T-helper 2 cell treated with Interferon-gamma antibody and Interleukin-4, amounts not matched to agents 5 μg/mL and 100 μg/mL, for 36 hours (primary cell): ENCODE data around the gene SMARCD1.

Source experiments
- DNase-seq: peaks from one replicate; pipeline ENCODE4 v3.0.0; 2021; ENCODE audit warnings: low spot score
- H3K27ac Mint-ChIP-seq: one replicate; pipeline ENCODE4 v1.8.0; 2021; ENCODE audit warnings: mild to moderate bottlenecking, mixed read lengths
- H3K27me3 Mint-ChIP-seq: one replicate; pipeline ENCODE4 v1.8.0; 2021; ENCODE audit warnings: low read depth, mixed read lengths
- H3K36me3 Mint-ChIP-seq: one replicate; pipeline ENCODE4 v1.8.0; 2021; ENCODE audit warnings: low read depth, mixed read lengths
- H3K4me1 Mint-ChIP-seq: one replicate; pipeline ENCODE4 v1.8.0; 2021; ENCODE audit warnings: low read depth, mixed read lengths
- H3K4me3 Mint-ChIP-seq: one replicate; pipeline ENCODE4 v1.8.0; 2022; ENCODE audit warnings: mild to moderate bottlenecking, moderate library complexity, mixed read lengths
- H3K9me3 Mint-ChIP-seq: one replicate; pipeline ENCODE4 v1.8.0; 2021; ENCODE audit warnings: mixed read lengths

The SMARCD1 gene

DNA sequence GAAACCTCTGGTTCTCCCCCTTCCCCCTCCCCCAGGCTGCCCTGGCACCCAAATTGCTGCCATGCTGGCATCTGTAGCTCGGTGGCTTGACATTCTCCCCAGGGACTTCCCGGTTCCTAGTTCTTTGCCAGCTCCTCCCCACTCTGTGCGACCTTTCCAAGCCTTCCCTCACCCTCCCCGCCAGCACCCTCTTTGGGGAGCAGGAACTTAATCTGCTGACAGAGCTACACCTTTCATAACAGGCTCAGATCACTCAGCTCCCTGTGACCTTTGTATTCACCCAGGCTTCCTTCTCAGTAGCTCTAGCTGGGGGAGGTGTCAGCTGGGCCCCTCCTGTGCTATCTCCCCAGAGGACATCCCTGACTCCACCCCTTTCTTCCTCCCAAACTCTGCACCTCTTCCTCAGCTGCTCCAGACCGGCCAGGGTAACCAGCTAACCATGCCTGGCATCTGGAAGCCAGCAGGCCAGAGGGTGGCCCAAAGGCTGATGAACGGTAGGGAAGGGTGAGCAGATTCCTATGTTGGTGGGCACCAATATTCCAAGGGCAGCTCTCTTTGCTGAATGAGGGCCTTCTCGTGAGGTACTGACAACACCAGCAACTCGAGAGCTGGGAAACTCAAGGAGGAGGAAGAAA lies 25.1 kb downstream of the SMARCD1 start:
- Mint-ChIP-seq H3K27ac (peak overlapping the region; percentile 73), H3K4me1 (peaks cover 9% of the 10 kb centered on the region), H3K4me3 (peak overlapping the region; percentile 26), H3K36me3 (peaks cover 12% of the 10 kb centered on the region), H3K27me3 (no peaks in the 10 kb centered on the region), H3K9me3 (no peaks in the 10 kb centered on the region)
- no peak for DNase-seq

DNA sequence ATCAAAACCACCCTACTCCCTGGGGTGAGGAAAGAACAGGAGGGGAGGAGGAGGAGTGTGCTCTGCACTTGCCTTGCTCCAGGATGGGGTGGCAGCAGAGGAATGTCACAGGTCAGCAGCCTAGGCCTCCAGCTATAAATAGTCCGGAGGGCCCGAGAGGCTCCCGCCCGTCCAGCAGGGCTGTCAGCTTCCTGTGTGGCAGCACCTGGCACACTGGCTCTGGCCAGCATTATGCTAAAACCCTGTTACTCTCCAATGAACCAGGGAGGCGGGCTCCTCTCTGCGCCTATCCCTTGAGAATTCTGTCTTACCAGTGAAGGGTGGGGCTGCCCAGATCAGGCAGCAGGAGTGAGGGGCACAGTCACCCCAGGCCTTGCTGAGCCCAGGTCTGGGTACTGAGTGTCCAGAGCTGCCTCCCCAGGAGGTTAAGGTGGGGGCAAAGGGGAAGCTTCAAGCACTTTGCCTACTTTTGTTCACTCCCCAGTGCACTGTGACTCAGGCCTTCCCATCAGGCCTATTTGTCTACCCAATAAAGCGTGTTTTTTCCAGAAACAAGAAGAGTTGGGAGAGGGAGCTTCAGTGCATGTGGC lies 25.7 kb downstream of the SMARCD1 start:
- Mint-ChIP-seq H3K4me3 (peak overlapping the region; percentile 99), H3K9me3 (no peaks in the 10 kb centered on the region), H3K27ac (peak overlapping the region; percentile 100), H3K36me3 (peaks cover 17% of the 10 kb centered on the region), H3K27me3 (no peaks in the 10 kb centered on the region), H3K4me1 (peaks cover 11% of the 10 kb centered on the region)
- DNase-seq: no peak

DNA sequence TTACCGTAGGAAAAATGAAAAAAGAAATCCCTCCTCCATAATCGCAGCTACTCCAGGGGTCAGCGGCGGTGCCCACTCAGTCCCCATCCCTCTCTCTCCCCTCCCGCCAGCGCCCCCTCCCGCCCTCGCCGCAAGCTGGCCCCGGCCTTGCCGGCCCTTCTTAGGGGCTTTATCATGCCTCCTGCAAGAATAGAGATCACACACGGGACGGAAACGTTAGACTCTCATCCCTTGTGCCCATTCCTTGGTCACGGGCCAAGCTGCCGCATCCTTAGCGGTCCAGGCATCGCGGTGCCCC lies 26.2 kb downstream of the SMARCD1 start:
- Mint-ChIP-seq H3K27ac (peak overlapping the region; percentile 100), H3K27me3 (no peaks in the 10 kb centered on the region), H3K36me3 (peaks cover 19% of the 10 kb centered on the region), H3K9me3 (no peaks in the 10 kb centered on the region), H3K4me1 (peaks cover 11% of the 10 kb centered on the region), H3K4me3 (peak overlapping the region; percentile 99)
- no peak for DNase-seq

DNA sequence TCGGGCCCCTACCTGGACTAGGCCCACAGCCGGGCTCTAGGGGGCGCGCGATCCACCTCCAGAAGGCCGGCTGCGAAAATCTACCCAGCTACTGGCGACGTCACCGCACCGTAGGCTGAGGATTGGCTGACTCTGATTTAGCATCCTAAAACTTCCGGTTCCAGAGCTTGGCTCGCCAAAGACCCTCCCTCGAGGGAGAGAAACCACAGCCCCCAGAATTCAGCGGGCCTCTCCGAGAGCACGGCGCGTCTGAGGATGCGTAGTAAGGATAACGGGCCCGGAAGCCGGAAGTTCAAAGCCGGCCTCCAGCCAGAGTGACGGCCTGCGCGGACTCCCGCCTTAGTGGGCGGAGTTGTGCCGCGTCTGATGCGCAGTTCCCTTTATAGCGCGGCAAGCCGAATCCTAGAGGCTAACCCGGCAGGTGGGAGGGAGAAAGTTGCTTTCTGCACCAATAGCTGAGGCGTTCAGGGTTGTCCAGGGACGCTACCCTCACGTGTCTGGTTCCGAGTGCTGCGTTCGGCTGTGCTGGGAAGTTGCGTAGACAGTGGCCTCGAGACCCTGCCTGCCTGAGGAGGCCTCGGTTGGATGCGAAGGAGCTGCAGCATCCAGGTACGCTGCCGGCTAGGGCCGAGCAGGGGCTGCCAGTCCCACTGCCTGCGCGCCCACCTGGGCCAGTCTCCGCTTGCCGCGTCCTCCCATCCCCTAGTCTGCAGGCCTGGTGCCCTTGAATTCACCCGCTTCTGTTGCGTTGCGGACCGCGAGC lies 26.7 kb downstream of the SMARCD1 start, which contains the start of gene COX14:
COX14 (plus strand) TSS at position 544 of the 763 bp plus-strand sequence. CDS start 7,808 bp downstream, outside the sequence.
- H3K9me3 Mint-ChIP-seq: no peaks in the 10 kb centered on the region
- peak within 1 kb of the TSS; percentile 99 for H3K4me3 Mint-ChIP-seq
- H3K4me1 Mint-ChIP-seq: peaks cover 13% of the 10 kb centered on the region
- H3K27me3 Mint-ChIP-seq: no peaks in the 10 kb centered on the region
- H3K36me3 Mint-ChIP-seq: peaks cover 23% of the 10 kb centered on the region
- DNase-seq: peak; percentile 99
- H3K27ac Mint-ChIP-seq: peak within 1 kb of the TSS; percentile 100

DNA sequence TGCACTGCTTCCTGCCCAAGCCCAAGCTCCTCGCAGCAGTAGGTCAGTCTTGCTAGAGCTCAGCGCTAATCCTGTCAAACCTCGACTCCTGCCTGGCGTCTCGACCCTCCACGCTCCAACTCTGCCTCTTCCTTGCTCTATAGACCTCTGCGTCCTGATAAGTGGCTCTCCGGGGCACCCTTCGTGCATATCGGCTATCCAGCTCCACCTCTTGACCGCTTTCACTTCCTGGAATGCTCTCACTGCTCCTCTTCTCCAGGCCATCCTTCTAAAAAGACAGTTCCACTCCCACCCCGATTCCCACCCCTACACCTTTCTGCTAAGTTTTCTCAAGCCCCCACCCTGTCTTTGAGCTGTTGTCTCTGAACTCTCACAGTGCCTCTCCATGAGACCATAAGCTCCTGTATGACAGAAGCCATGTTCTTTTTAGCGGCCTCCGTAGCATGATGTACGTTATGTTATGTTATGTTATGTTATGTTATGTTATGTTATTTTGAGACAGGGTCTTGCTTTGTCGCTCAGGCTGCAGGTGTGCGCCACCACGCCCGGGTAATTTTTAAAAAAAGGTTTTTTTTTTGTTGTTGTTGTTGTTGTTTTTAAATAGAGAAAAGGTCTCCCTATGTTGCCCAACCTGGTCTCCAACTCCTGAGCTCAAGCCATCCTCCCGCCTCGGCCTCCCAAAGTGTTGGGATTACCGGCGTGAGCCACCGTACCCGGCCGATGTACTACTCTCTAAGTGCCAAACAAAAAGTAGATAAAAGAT lies 27.5 kb downstream of the SMARCD1 start:
- Mint-ChIP-seq H3K27me3 (no peaks in the 10 kb centered on the region), H3K27ac (peak overlapping the region; percentile 100), H3K36me3 (peaks cover 26% of the 10 kb centered on the region), H3K9me3 (no peaks in the 10 kb centered on the region), H3K4me3 (peak overlapping the region; percentile 99), H3K4me1 (peaks cover 13% of the 10 kb centered on the region)
- no peak for DNase-seq

DNA sequence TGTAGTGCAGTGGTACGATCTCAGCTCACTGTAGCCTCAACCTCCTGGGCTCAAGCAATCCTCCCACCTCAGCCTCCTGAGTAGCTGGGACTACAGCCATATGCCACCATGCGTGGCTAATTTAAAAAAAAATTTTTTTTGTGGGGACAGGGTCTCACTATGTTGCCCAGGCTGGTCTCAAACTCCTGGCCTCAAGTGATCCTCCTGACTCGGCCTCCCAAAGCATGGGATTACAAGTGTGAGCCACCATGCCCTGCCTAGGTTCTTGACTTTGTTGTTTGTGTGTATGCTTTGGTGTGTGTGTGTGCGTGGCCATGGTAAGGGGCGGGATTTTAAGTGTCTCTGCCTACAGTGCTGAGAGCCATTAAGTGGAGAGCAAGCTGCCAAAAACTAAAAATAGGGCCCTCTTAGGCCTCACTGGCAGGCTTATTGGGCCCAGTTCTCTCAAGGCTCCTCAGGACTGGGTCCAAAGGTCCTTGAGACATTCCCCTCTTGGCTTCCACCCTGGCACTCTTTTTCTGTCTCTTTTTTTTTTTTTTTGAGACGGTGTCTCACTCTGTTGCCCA lies 32.0 kb downstream of the SMARCD1 start:
- Mint-ChIP-seq H3K36me3 (peaks cover 43% of the 10 kb centered on the region), H3K9me3 (no peaks in the 10 kb centered on the region), H3K27ac (no peak overlapping the region), H3K4me3 (no peak overlapping the region), H3K27me3 (no peaks in the 10 kb centered on the region), H3K4me1 (peaks cover 9% of the 10 kb centered on the region)
- DNase-seq: no peak

DNA sequence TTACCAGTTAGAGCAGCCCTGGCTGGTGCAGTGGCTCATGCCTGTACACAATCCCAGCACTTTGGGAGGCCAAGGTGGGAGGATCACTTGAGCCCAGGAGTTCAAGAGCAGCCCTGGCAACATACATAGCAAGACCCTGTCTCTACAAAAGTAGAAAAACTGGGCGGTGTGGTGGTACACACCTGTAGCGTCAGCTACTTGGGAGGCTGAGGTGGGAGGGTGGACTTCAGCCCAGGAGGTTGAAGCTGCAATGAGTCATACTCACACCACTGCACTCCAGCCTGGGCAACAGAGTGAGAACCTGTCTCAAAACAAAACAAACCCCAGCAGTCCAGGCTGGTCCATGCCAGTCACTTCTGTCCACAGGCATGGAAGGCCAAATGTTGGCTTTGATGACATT lies 34.2 kb downstream of the SMARCD1 start:
- Mint-ChIP-seq H3K27me3 (no peaks in the 10 kb centered on the region), H3K4me3 (no peak overlapping the region), H3K27ac (no peak overlapping the region), H3K36me3 (peaks cover 41% of the 10 kb centered on the region), H3K9me3 (no peaks in the 10 kb centered on the region), H3K4me1 (peaks cover 8% of the 10 kb centered on the region)
- DNase-seq: no peak

DNA sequence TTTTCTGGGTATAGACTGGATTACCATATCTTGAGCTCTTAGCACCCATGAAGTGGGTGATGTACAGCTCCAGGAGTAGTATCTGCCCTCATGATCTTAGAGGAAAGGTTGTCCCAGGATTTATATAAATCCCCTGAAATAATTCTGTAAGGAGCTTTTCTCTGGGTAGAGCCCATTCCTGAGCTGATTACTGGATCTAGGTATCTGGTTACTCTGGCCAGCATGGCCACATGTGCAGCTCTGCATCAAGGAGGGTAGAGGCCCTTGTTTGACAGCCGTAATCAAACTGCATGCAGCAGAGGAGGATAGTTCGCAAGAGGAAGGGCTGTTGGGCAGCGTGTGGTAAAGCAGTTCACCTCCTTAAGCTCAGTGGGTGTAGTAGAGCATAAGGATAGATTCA lies 35.4 kb downstream of the SMARCD1 start:
- Mint-ChIP-seq H3K4me3 (no peak overlapping the region), H3K27me3 (no peaks in the 10 kb centered on the region), H3K27ac (no peak overlapping the region), H3K4me1 (peaks cover 12% of the 10 kb centered on the region), H3K9me3 (no peaks in the 10 kb centered on the region), H3K36me3 (peaks cover 40% of the 10 kb centered on the region)
- no peak for DNase-seq

DNA sequence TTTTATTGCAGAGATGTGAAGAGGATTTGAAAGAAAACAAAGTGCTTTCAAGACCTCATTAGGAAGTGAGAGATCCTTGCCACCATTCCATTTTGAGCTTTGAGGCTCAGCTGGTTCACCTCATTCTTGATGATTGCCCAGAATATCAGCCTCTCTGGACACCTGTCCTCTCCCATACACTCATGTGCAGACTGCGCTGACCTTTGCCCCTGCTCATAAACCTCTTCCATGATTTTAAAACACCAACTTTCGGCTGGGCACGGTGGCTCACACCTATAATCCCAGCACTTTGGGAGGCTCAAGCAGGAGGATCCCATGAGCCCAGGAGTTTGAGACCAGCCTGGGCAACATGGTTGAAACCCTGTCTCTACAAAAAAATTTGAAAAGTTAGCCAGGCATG lies 35.8 kb downstream of the SMARCD1 start:
- DNase-seq: no peak
- Mint-ChIP-seq H3K27ac (no peak overlapping the region), H3K4me1 (peaks cover 13% of the 10 kb centered on the region), H3K4me3 (no peak overlapping the region), H3K9me3 (no peaks in the 10 kb centered on the region), H3K27me3 (no peaks in the 10 kb centered on the region), H3K36me3 (peaks cover 36% of the 10 kb centered on the region)

DNA sequence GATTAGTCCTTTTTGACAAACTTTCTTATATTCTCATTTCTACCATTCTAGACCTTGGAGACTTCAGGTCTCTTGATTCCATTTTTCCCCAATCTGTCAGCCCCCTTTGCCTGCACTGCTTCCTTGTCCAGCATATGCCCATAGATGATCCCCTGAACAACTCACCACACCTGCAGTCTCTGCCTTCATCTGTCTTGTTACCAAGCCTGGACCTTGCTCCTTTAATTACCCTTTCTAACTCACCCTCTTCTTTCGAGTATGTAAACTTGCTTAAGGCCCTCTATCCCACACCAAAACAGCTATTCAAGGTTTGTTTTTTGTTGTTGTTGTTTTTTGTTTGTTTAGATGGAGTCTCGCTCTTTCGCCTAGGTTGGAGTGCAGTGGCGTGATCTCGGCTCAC lies 36.5 kb downstream of the SMARCD1 start:
- Mint-ChIP-seq H3K27me3 (no peaks in the 10 kb centered on the region), H3K36me3 (peaks cover 33% of the 10 kb centered on the region), H3K4me1 (peaks cover 11% of the 10 kb centered on the region), H3K9me3 (no peaks in the 10 kb centered on the region), H3K4me3 (no peak overlapping the region), H3K27ac (no peak overlapping the region)
- DNase-seq: no peak

DNA sequence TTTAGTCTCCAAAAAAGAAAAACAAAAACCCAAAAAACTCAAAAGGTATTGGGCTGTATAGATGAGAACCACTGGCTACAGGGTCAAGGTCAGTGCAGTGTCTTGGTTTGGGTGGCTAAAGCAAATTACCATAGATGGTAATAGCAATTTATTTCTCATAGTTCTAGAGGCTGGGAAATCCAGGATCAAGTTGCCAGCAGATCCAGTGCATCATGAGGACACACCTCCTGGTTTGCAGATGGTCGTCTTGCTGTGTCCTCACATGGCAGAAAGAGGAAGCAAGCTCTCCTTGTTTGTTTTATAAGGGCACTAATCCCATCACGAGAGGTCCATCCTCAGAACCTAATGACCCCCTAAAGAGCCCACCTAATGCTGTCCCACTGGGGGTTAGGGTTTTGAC lies 38.1 kb downstream of the SMARCD1 start:
- DNase-seq: no peak
- Mint-ChIP-seq H3K9me3 (no peaks in the 10 kb centered on the region), H3K27ac (no peak overlapping the region), H3K27me3 (no peaks in the 10 kb centered on the region), H3K36me3 (peaks cover 38% of the 10 kb centered on the region), H3K4me3 (no peak overlapping the region), H3K4me1 (peaks cover 14% of the 10 kb centered on the region)

DNA sequence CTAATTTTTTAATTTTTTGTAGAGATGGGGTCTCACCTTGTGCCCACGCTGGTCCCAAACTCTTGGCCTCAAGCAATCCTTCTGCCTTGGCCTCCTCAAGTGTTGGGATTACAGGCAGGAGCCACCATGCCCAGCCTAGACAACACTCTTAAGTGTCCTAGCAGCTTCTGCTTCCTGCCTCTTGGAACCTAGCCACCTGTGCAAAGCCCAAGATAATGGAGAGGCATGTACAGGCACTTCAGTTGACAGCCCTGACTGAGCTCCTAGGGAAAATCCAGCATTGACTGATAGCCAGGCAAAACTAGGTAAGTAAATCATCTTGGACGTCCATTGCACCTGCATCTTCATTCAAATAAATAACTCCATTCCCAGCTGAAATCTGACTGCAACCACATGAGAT lies 42.4 kb downstream of the SMARCD1 start:
- Mint-ChIP-seq H3K9me3 (no peaks in the 10 kb centered on the region), H3K36me3 (peaks cover 42% of the 10 kb centered on the region), H3K4me1 (peaks cover 16% of the 10 kb centered on the region)

DNA sequence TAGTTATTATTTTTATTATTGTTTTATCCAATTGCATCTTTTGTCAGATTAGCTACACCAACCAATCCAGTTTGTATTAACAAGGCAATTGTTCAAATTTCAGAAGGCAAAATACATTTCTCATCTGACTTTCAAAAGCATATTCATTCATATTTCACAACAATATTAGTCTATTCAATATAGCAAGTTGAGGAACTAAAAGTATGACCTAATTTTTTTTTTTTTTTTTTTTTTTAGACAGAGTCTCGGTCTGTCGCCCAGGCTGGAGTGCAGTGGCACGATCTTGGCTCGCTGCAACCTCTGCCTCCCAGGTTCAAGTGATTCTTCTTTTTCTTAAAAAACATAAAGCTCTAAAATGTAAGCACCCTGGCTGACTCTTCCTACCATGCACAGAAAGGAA lies 44.1 kb downstream of the SMARCD1 start:
- Mint-ChIP-seq H3K9me3 (no peaks in the 10 kb centered on the region), H3K36me3 (peaks cover 47% of the 10 kb centered on the region), H3K27ac (no peak overlapping the region), H3K27me3 (no peaks in the 10 kb centered on the region), H3K4me3 (no peak overlapping the region), H3K4me1 (peaks cover 19% of the 10 kb centered on the region)
- DNase-seq: no peak

More for the DNA sequence above, 42.4 kb downstream of the SMARCD1 start:
- Mint-ChIP-seq H3K4me3 (no peak overlapping the region), H3K27ac (no peak overlapping the region), H3K27me3 (no peaks in the 10 kb centered on the region)
- no peak for DNase-seq
